Activated naive CD8-positive, alpha-beta T cell treated with anti-CD3 and anti-CD28 coated beads, Interleukin-2, amount 50 U/mL, for 16 hours (primary cell): Measurements from ENCODE around the gene IFI27.

ENCODE experiments used
- DNase-seq: peaks from one replicate; pipeline ENCODE4 v3.0.0-alpha.2; 2020; ENCODE audit warnings: low read depth, low spot score

IFI27 gene

GRCh38 chr14:94102768-94103482 is 7.6 kb upstream of the IFI27 start:
- DNase-seq, result no peak

- DNase-seq, result no peak
Measured at GRCh38 chr14:94103554-94104150, 6.9 kb upstream of the IFI27 start.

- DNase-seq, result no peak
Measured at GRCh38 chr14:94104731-94105130, 5.8 kb upstream of the IFI27 start.

GRCh38 chr14:94109915-94110250 is 653 bp upstream of the IFI27 start:
- DNase-seq, result no peak

GRCh38 chr14:94111276-94112095 is 950 bp downstream of the IFI27 start:
- no peak for DNase-seq

- no peak for DNase-seq
Measured at GRCh38 chr14:94112513-94113063, 2.1 kb downstream of the IFI27 start.

GRCh38 chr14:94113073-94113472 is 2.5 kb downstream of the IFI27 start:
- no peak for DNase-seq

- DNase-seq, result no peak
Measured at GRCh38 chr14:94113490-94113889, 3.0 kb downstream of the IFI27 start.

- DNase-seq, result no peak
Measured at GRCh38 chr14:94113908-94114588, 3.5 kb downstream of the IFI27 start.

GRCh38 chr14:94114589-94115057 is 4.1 kb downstream of the IFI27 start:
- DNase-seq, result no peak

GRCh38 chr14:94115058-94115591 is 4.6 kb downstream of the IFI27 start:
- no peak for DNase-seq

GRCh38 chr14:94115631-94116030 is 5.1 kb downstream of the IFI27 start:
- no peak for DNase-seq

- DNase-seq, result no peak
Measured at GRCh38 chr14:94116701-94117100, 6.2 kb downstream of the IFI27 start.

- no peak for DNase-seq
Measured at GRCh38 chr14:94117856-94118255, 7.3 kb downstream of the IFI27 start.

GRCh38 chr14:94119071-94119470 is 8.5 kb downstream of the IFI27 start:
- DNase-seq, result no peak

- no peak for DNase-seq
Measured at GRCh38 chr14:94120667-94121340, 10.3 kb downstream of the IFI27 start.

GRCh38 chr14:94121485-94121884 is 10.9 kb downstream of the IFI27 start:
- DNase-seq, result no peak

GRCh38 chr14:94122438-94122837 is 11.9 kb downstream of the IFI27 start:
- DNase-seq, result no peak

- no peak for DNase-seq
Measured at GRCh38 chr14:94123296-94123695, 12.8 kb downstream of the IFI27 start.

- DNase-seq, result no peak
Measured at GRCh38 chr14:94123868-94124267, 13.3 kb downstream of the IFI27 start.
